Placental epithelial cell (primary cell): ENCODE results near the gene PRPF31. TPM values are rescaled to one million over a fixed set of nuclear protein-coding genes. Genes with fewer than 3 reads are reported as not detected.

Source experiments
- total RNA-seq: library from RNA; depleted of rRNA; stranded (reverse); fragments of >200 nt; gene quantifications from 2 replicates; pipeline ENCODE4 v1.2.3, GENCODE V29; 2012

The PRPF31 gene, protein sequence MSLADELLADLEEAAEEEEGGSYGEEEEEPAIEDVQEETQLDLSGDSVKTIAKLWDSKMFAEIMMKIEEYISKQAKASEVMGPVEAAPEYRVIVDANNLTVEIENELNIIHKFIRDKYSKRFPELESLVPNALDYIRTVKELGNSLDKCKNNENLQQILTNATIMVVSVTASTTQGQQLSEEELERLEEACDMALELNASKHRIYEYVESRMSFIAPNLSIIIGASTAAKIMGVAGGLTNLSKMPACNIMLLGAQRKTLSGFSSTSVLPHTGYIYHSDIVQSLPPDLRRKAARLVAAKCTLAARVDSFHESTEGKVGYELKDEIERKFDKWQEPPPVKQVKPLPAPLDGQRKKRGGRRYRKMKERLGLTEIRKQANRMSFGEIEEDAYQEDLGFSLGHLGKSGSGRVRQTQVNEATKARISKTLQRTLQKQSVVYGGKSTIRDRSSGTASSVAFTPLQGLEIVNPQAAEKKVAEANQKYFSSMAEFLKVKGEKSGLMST
- 45.9 and 57.4 TPM in 2 replicates for total RNA-seq

DNA sequence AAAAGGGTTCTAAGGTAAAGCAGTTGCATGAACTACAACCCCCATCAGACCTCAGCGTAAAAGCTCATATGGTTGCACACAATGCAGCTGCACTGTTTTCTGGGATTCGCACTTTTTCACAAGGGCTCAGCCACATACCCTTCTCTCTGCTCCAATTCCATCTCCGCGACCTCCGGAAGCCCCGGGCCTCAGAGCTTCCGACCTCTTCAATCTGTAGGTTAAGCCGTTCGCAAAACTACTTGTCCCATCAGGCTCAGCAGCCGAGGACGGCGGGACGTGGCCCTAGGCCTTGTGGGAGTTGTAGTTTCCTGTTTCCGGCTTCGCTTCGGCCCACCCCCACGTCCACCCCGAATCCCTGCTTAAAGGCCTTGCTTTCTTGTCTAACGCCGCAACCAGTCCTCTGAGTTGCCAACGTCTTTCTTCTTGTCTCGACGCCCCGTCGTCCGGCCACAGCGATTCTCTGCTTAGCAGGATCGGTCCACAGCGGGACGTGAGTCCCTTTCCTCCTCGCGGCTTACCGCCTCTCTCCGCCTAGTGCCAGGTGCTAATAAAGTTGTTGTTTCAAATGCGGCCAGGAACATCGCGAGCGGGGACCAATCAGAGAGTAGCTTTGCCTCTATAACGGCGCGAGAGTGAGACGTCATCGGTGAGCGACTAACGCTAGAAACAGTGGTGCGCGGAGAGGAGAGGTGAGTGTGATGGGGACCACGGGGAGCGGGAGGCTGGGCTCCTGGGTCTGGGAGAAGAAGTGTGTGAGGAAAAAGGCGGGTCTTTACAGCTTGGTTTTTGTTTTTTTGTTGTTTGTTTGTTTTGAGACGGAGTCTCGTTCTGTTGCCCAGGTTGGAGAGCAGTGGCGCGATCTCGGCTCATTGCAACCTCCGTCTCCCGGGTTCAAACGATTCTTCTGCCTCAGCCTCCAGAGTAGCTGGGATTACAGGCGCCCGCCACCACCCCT, at the start of gene PRPF31, which contains the start of gene TFPT:
Gene PRPF31 (plus strand): TSS at position 646 of the 955 bp plus-strand sequence. CDS start 2,525 bp downstream, outside the sequence.
Gene TFPT (minus strand): TSS at position 549 of the 955 bp plus-strand sequence. CDS start 388 bp downstream, at position 161.

DNA sequence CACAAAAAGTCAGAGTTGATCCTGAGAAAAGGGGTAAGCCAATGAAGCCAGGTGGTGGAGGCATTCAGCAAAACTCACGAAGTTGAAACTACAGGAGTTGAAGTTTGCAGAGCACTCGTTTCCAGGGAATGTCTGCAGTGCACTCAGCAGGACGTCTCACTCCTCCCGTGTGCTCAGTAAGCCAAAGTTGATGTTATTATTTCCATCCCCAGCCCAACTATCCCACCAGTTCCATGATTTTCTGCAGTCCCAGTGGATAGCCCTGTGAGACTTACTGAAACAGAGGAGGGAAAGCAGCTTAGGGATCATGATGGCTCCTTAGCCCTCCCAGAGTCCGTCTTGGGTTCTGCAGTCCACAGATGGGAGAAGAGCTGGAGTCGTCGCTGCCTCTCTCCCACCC, 34.5 kb upstream of the PRPF31 start, which contains the start of gene TARM1:
Gene TARM1 (minus strand): TSS at position 334 of the 400 bp plus-strand sequence. CDS start 25 bp downstream, at position 309.

DNA sequence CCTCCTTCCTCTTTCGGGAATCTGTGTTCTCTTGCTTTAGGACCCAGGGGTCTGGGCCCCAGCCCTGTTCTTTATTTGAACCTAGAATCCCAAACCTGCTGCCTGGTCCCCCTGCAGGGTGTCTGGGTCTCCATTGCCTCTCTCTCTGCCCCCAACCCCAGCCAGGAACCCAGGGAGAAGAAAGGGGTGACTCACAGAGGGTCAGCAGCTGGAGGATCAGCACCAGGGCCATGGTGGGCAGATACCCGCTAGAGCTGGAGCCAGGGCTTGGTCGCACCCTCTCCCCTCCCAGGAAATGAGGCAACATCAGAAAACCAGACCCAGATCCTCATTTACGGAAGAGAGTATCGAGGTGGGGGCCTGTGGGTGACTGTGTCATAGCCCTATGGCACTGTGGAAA, 15.0 kb upstream of the PRPF31 start, which contains the start of gene OSCAR:
Gene OSCAR (minus strand): TSS at position 243 of the 400 bp plus-strand sequence. CDS start 11 bp downstream, at position 232.

DNA sequence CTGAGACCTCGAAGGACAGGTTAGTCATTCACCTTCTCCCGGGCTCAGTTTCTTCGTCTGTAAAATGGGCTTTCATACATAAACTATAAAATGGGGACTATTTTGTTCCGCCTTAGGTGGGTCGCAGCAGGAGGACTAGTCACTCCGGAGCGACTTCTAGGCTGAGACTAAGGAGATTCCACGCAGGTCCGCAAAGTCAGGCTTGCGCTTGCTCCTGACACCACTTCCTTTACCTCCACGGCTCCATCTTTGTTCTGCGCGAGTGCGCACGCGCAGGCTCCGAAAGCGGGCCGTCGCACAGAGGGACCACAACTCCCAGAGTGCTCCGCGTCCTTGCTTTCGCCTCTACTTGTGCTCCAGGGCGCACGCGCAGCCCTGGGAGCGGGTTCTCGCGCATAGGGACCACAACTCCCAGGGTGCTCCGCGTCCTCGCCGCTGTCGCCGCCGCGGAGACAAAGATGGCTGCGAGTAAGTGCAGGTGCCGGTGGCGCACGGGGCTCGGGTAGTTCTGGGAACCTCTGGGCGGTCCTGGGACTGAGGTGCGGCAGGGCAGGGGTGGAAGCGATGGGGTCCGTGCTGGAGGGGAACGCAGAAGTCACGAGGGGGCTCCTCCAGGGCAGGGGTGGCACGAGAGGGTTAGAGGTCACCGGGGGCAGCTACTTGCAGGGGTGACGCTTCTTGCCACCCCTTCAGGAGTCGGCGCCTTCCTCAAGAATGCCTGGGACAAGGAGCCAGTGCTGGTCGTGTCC, 13.0 kb upstream of the PRPF31 start, which contains the start of gene NDUFA3:
Gene NDUFA3 (plus strand): TSS at position 435 of the 749 bp plus-strand sequence. CDS start 24 bp downstream, at position 459.

DNA sequence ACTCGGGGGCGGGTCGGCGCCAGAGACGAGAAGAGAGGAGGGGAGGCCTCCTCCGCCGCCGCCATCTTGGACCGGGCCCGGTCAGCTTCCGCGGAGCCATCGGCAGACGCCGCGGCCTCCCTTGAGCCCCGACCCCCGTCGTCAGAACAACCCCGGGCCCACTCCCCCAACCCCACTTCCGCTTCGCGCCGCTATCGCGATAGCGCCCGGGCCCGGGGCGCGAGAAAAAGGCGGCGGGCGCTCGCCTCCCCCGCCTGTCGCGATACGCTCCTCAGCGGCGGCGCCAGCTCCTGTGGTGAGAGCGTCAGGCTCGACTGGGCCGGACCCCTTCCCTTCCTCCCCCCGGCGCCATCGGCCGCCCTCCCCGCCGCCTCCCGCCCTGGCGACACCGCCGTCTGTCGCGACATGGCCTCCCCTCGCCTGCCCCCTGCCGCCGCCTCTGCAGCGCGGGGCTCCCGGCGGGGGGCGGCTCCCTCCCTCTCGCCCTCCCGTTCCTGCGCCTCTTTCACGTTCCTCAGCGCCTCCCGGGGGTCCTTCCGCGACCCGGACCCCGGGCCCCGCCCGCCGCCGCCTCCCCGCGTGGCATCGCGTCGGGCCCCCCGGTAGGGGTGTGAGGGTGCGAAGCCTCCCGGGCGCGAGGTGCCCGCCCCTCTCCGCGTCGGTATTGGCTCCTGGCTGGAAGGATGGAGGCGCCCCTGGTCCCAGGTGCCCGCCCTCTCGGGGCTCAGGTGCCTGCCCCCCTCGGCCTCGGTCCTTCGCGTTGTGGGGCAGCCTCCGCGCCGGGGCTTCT, 22.3 kb downstream of the PRPF31 start, which contains the start of gene CNOT3:
Gene CNOT3 (plus strand): TSS at position 64 of the 790 bp plus-strand sequence. CDS start 5,217 bp downstream, outside the sequence.

DNA sequence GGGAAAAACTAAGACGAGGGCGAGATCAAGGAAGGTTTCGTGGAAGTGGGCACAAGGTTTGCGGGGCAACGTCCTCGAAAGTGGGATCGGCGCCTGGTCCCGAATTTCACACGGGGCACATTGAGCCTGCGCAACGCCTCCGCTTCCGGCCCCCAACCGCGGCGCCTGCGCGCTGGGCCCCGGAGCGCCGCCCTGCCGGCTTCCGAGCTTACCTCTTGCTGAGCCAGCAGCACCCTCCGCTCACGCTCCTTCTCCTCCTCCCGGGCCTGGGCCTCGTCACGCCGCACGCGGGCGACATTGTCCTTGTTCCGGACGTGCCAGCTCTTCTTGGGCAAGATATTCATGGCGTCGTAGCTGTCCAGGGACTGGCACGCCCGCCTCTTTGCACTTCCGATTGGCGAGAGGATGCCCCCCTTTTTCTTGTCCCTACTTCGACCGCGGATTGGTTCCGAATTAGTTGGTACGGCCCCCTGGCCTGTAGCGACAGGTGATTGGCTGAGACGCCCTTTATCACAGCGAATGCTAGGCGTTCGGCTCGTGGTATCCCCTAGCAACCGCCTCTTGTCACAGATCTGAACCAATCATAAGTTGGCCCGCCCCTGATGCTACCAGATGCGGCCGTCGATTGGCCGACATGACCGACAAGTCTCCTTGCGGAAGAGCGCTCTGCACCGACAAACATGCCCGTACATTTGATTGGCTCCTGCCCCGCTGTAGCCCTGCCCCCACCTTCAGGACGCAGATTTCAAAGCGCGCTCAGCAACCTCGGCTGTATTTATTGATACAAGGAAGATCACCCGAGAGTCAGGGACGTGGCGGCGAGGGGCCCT, 44.0 kb downstream of the PRPF31 start, which contains the start of gene LENG1:
Gene LENG1 (minus strand): TSS at position 370 of the 830 bp plus-strand sequence. CDS start 26 bp downstream, at position 344.

DNA sequence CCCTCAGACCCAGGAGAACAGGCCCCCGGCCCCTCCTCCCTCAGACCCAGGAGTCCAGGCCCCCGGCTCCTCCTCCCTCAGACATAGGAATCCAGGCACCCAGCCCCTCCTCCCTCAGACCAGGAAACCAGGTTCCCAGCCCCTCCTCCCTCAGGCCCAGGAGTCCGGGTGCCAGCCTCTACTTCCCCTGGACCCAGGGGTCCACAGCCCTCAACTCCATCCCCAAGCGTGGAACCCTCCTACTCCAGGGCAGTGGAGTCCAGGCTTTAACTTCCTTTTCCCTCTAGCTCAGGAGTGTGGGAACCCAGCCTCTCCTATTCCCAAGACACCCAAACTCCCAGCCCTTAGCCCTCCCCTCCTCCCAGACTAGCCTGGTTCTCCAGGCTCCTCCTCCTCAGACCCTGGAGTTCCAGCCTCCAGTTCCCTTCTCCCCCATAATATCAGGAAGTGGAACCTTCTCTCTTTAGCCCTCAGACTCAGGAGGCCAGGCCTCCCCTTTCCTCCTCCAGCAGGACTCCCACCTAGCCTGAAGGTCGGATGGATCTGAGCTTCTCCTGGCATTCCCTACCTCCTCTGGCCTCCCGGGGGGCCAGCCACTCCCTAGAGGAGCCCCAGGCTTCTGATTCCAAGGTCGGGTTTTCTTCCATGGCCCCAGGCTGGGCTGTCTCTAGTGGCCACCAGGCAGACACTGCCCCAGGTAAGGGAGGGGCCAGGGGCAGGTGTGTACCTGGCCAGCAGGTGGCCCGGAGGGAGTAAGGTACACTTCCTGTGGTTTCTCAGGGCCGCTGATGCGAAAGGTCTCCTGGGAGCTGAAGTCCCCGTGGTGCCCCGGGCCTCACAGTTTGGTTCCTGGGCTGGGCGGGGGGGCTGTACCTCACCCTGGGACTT, 57.2 kb downstream of the PRPF31 start, which contains the start of gene TMC4:
Gene TMC4 (minus strand): TSS at position 690 of the 888 bp plus-strand sequence. CDS start 43 bp downstream, at position 647.

Other genes starting within 250 kb of the PRPF31 start
- gene MYADM, start 247.9 kb upstream of the PRPF31 start, total RNA-seq, result 15.7 and 22.9 TPM in 2 replicates
- gene PRKCG, start 233.6 kb upstream of the PRPF31 start, total RNA-seq, result not detected in 2 replicates
- not detected in 2 replicates for gene CACNG7, start 206.5 kb upstream of the PRPF31 start, total RNA-seq
- not detected in 2 replicates for gene CACNG8, start 152.8 kb upstream of the PRPF31 start, total RNA-seq
- not detected in 2 replicates for gene CACNG6, start 124.1 kb upstream of the PRPF31 start, total RNA-seq
- gene VSTM1, start 51.9 kb upstream of the PRPF31 start, total RNA-seq, result not detected in 2 replicates
- not detected in 2 replicates for gene TARM1, start 34.4 kb upstream of the PRPF31 start, total RNA-seq
- gene OSCAR, start 15.0 kb upstream of the PRPF31 start, total RNA-seq, result 0.33 and 0.39 TPM in 2 replicates
- 13.0 and 14.6 TPM in 2 replicates for gene NDUFA3, start 12.9 kb upstream of the PRPF31 start, total RNA-seq
- 9.5 and 10.6 TPM in 2 replicates for gene TFPT, start 97 bp upstream of the PRPF31 start, total RNA-seq
- gene CNOT3, start 22.0 kb downstream of the PRPF31 start, total RNA-seq, result 13.3 and 15.8 TPM in 2 replicates
- gene LENG1, start 44.0 kb downstream of the PRPF31 start, total RNA-seq, result 3.1 and 6.3 TPM in 2 replicates
- gene TMC4, start 57.4 kb downstream of the PRPF31 start, total RNA-seq, result 0.11 and 5.5 TPM in 2 replicates
- 72.2 and 76.8 TPM in 2 replicates for gene MBOAT7, start 73.8 kb downstream of the PRPF31 start, total RNA-seq
- gene TSEN34, start 75.6 kb downstream of the PRPF31 start, total RNA-seq, result 89.5 and 106 TPM in 2 replicates
- gene RPS9, start 85.1 kb downstream of the PRPF31 start, total RNA-seq, result 1,297 and 1,995 TPM in 2 replicates
- not detected in 2 replicates for gene LILRB3, start 107.3 kb downstream of the PRPF31 start, total RNA-seq
- gene LILRA6, start 127.0 kb downstream of the PRPF31 start, total RNA-seq, result not detected in 2 replicates
- gene LILRB5, start 141.5 kb downstream of the PRPF31 start, total RNA-seq, result not detected in 2 replicates
- not detected in 2 replicates for gene LILRB2, start 165.4 kb downstream of the PRPF31 start, total RNA-seq
- not detected in 2 replicates for gene LILRA5, start 197.4 kb downstream of the PRPF31 start, total RNA-seq
- gene LILRA4, start 223.4 kb downstream of the PRPF31 start, total RNA-seq, result not detected in 2 replicates
- gene LAIR1, start 249.2 kb downstream of the PRPF31 start, total RNA-seq, result not detected in 2 replicates